PC-3 (cell line): ENCODE measurements around the gene FOXP1. TPM values are rescaled to one million over a fixed set of nuclear protein-coding genes. Genes with fewer than 3 reads are reported as not detected.

ENCODE experiments used
- ATAC-seq: fragments of 200-7000 bp; cut with Tn5 transposase; 2 replicates; pipeline ENCODE4 v1.9.1; 2020; ENCODE audit warnings: mild to moderate bottlenecking, moderate library complexity
- BruUV-seq: library from RNA; stranded (reverse); fragments of 400-500 nt; replicated peaks from 2 replicates; lab custom pipeline; 2021; lab: Mats Ljungman, UMichigan
- CTCF ChIA-PET: fragments of 300-600 bp; sonication (Branson Sonifier 250); formaldehyde crosslinking; loops from one replicate; lab custom pipeline; 2022; ENCODE audit warnings: antibody characterized with exemption; lab: Charles Lee
- POLR2A ChIA-PET: fragments of 300-600 bp; sonication (Branson Sonifier 250); formaldehyde crosslinking; loops from one replicate; lab custom pipeline; 2022; ENCODE audit warnings: antibody characterized with exemption; ENCODE audit not compliant: unreplicated experiment; lab: Charles Lee
- DNase-seq: peaks from one replicate; pipeline ENCODE4 v3.0.0-alpha.2; 2015
- H2AFZ ChIP-seq: fragments of 300-600 bp; sonication (generic); 2 replicates; pipeline ENCODE4 v1.6.0; 2016; ENCODE audit warnings: antibody characterized with exemption, low read length
- H3F3A ChIP-seq: fragments of 300-600 bp; sonication (generic); one replicate; pipeline ENCODE4 v1.6.0; 2017; ENCODE audit warnings: antibody characterized with exemption, low read length, control low read depth, mild to moderate bottlenecking; ENCODE audit not compliant: unreplicated experiment
- H3K27ac ChIP-seq: fragments of 300-600 bp; sonication (generic); 2 replicates; pipeline ENCODE4 v1.5.1; 2016; ENCODE audit warnings: mild to moderate bottlenecking, low read length
- H3K27me3 ChIP-seq: fragments of 300-600 bp; sonication (generic); 2 replicates; pipeline ENCODE4 v1.6.1; 2016; ENCODE audit warnings: low read length, mixed read lengths
- H3K36me3 ChIP-seq: fragments of 300-600 bp; sonication (generic); 2 replicates; pipeline ENCODE4 v1.6.1; 2016; ENCODE audit warnings: low read depth, mixed run types, low read length, mixed read lengths
- H3K4me1 ChIP-seq: fragments of 300-600 bp; sonication (generic); 2 replicates; pipeline ENCODE4 v1.5.1; 2016; ENCODE audit warnings: low read length; ENCODE audit not compliant: insufficient read depth
- H3K4me2 ChIP-seq: fragments of 300-600 bp; sonication (generic); 2 replicates; pipeline ENCODE4 v1.6.0; 2016; ENCODE audit warnings: low read length
- H3K4me3 ChIP-seq: fragments of 300-600 bp; sonication (generic); 2 replicates; pipeline ENCODE4 v1.5.1; 2016; ENCODE audit warnings: mild to moderate bottlenecking, low read length, mixed read lengths
- H3K79me2 ChIP-seq: fragments of 300-600 bp; sonication (generic); 2 replicates; pipeline ENCODE4 v1.6.1; 2017; ENCODE audit warnings: low read length, mixed read lengths
- H3K9ac ChIP-seq: fragments of 300-600 bp; sonication (generic); 2 replicates; pipeline ENCODE4 v1.6.0; 2016; ENCODE audit warnings: mild to moderate bottlenecking, low read length
- H3K9me2 ChIP-seq: fragments of 300-600 bp; sonication (generic); replicated peaks from 2 replicates; pipeline ENCODE4 v1.6.1; 2016; ENCODE audit warnings: mixed run types, low read length, mixed read lengths
- H3K9me3 ChIP-seq: fragments of 300-600 bp; sonication (generic); 2 replicates; pipeline ENCODE4 v1.6.1; 2016; ENCODE audit warnings: low read length, mixed read lengths
- H4K20me1 ChIP-seq: fragments of 300-600 bp; sonication (generic); 2 replicates; pipeline ENCODE4 v1.6.1; 2016; ENCODE audit warnings: low read length, mixed read lengths
- EZH2 ChIP-seq: fragments of 300-600 bp; sonication (generic); IDR thresholded peaks from one replicate; pipeline ENCODE4 v1.6.1; 2017; ENCODE audit warnings: antibody characterized with exemption, mild to moderate bottlenecking, low read length; ENCODE audit not compliant: unreplicated experiment
- EZH2phosphoT487 ChIP-seq: fragments of 300-600 bp; sonication (generic); IDR thresholded peaks from 2 replicates; pipeline ENCODE4 v1.6.1; 2018; ENCODE audit warnings: mild to moderate bottlenecking, antibody characterized with exemption, low read length, borderline replicate concordance
- intact Hi-C: fragments of 100-400 bp; cut with micrococcal nuclease; formaldehyde crosslinking; loops from 2 replicates; pipeline ENCODE4 v1.9.0; 2023
- total RNA-seq: library from RNA; depleted of rRNA; stranded (reverse); fragments of >200 nt; gene quantifications from 2 replicates; pipeline ENCODE4 v1.2.3, GENCODE V29; 2014
- TF ChIP-seq, protein P1 (sequence below): fragments of 300-600 bp; sonication (generic); conservative IDR thresholded peaks from 2 replicates; pipeline ENCODE4 v1.5.1; 2017; ENCODE audit warnings: antibody characterized with exemption, low read depth, mild to moderate bottlenecking, low read length

The FOXP1 gene
- total RNA-seq, 1 experiment from 2014 or later = 35.3 TPM

DNA sequence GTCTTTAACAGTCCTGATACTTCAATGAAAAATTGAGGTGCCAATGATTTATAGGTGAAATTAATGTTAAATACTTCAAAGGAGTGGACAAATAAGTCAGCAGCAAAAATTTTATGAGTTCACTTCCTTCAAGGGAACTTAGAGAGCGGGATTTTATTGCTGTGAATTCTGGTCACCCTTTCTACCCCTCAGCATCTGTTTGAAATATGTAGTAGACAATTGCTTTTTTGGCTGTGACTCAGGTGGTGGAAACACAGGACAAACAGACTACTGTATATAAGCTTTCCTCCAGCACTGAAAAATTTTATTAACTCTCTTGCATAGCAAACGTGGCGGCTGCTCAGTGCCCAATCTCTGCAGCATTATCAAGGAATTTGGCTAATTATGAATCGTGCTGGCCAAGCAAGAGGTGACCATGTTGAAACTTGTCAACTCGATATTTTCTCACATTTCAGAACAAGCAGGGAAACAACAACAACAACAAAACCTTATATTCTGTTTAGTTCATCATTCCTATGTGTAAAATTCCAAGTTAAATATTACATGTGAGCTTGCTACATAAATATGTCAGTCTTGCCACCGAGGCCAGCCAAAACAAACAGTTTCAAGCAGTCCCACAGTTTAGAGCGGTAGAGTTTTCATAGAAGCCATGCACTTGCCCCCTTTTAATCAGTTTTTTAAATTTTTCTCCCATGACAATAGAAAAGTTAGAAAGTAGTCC, 420.2 kb downstream of the FOXP1 start:
- Histone ChIP-seq H3K79me2 (no peaks in the 10 kb centered on the region), H3K9me3 (no peaks in the 10 kb centered on the region), H4K20me1 (no peaks in the 10 kb centered on the region), H3K36me3 (no peaks in the 10 kb centered on the region), H3K9ac (no peak overlapping the region), H3K4me3 (no peak overlapping the region), H3K4me2 (no peak overlapping the region), H3F3A (no peaks in the 10 kb centered on the region), H3K4me1 (peaks cover 15% of the 10 kb centered on the region), H3K27me3 (no peaks in the 10 kb centered on the region), H3K27ac (no peak overlapping the region), H2AFZ (no peak overlapping the region), H3K9me2 (no peaks in the 10 kb centered on the region)
- POLR2A ChIA-PET = no interaction called here
- ATAC-seq = no peak
- DNase-seq = no peak
- CTCF ChIA-PET = no interaction called here
- intact Hi-C loops = no loop called here
- BruUV-seq = no TSS peak
- TF ChIP-seq EZH2phosphoT487 = no peak

DNA sequence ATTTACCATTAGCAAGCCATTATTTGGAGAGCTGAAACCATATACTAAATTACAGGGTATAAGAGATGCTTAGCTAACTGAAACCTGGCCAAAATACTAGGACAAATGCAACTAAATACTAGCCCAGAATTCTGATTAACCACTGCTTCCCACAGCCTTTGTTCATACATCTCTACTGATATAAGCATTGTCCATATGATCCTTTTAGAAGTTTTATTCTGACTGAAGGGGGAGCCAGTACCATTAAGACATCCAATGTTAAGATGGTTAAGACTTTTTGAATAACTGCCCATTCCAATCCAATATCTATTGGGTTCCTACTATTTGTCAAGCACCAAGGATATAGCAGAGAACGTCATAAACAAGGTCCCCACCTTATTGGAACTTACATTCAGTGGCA, 421.3 kb downstream of the FOXP1 start:
- DNase-seq = no peak
- Histone ChIP-seq H3K9ac (no peak overlapping the region), H3K9me2 (no peaks in the 10 kb centered on the region), H2AFZ (no peak overlapping the region), H3K4me2 (no peak overlapping the region), H3K27ac (no peak overlapping the region), H3K9me3 (no peaks in the 10 kb centered on the region), H3K4me3 (no peak overlapping the region), H4K20me1 (no peaks in the 10 kb centered on the region), H3K36me3 (no peaks in the 10 kb centered on the region), H3K27me3 (no peaks in the 10 kb centered on the region), H3K79me2 (no peaks in the 10 kb centered on the region), H3K4me1 (peaks cover 8% of the 10 kb centered on the region; the same call in 1 of the 2 replicates), H3F3A (no peaks in the 10 kb centered on the region)
- intact Hi-C loops = no loop called here
- CTCF ChIA-PET = no interaction called here
- BruUV-seq = no TSS peak
- no peak for ATAC-seq
- POLR2A ChIA-PET = no interaction called here
- TF ChIP-seq, protein P1, sequence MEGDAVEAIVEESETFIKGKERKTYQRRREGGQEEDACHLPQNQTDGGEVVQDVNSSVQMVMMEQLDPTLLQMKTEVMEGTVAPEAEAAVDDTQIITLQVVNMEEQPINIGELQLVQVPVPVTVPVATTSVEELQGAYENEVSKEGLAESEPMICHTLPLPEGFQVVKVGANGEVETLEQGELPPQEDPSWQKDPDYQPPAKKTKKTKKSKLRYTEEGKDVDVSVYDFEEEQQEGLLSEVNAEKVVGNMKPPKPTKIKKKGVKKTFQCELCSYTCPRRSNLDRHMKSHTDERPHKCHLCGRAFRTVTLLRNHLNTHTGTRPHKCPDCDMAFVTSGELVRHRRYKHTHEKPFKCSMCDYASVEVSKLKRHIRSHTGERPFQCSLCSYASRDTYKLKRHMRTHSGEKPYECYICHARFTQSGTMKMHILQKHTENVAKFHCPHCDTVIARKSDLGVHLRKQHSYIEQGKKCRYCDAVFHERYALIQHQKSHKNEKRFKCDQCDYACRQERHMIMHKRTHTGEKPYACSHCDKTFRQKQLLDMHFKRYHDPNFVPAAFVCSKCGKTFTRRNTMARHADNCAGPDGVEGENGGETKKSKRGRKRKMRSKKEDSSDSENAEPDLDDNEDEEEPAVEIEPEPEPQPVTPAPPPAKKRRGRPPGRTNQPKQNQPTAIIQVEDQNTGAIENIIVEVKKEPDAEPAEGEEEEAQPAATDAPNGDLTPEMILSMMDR = peak; percentile 40; the same call in 1 of the 2 replicates
- TF ChIP-seq EZH2phosphoT487 (no peak), EZH2 (no peak)

DNA sequence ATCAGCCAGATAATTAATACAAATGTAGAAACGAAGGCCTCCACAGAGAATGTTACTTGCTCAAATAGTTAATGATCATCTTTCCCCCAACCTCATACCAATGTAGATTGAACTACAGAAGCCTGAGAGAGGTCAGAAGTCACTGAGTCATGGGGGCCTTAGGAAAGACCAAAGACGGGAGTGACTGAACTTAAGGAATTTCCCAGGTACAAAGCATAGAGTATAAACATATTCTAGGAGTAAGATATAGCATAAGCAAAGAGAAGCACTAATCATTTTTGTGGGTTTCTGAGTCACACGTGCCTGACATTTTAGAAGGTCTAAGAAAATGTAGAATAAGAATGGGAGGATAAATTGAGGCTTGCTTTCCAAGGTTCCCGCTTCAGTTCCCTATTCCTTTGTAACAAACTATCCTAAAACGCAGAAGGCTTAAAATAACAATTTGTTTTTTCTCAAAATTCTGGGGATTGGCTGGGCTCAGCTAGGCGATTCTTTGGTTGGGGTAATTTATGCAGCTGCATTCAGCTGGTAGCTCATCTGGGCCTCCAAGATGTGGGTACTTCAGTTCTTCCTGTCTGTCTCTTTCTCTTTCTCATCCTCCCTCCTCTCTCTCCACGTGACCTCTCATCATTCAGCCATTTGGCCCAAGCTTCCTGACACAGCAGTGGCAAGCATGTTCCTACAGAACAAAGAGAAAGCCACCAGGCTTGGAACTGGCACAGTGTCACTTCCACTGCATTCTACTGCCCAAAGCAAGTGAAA, 422.6 kb downstream of the FOXP1 start:
- Histone ChIP-seq H3K36me3 (no peaks in the 10 kb centered on the region), H3K9me3 (no peaks in the 10 kb centered on the region), H3K27me3 (no peaks in the 10 kb centered on the region), H3F3A (no peaks in the 10 kb centered on the region), H3K4me2 (no peak overlapping the region), H3K4me1 (0 out of 2 replicates have a peak, but pooled peaks cover 5% of the 10 kb centered on the region), H3K9ac (no peak overlapping the region), H3K9me2 (no peaks in the 10 kb centered on the region), H3K27ac (no peak overlapping the region), H3K79me2 (no peaks in the 10 kb centered on the region), H3K4me3 (no peak overlapping the region), H2AFZ (no peak overlapping the region), H4K20me1 (no peaks in the 10 kb centered on the region)
- ChIA-PET CTCF (no interaction called here), POLR2A (no interaction called here)
- intact Hi-C loops = no loop called here
- ATAC-seq = no peak
- DNase-seq = peak; percentile 39
- TF ChIP-seq, protein P1 = no peak
- TF ChIP-seq EZH2 (no peak), EZH2phosphoT487 (no peak)
- BruUV-seq = no TSS peak
